ES-I3 (cell line): Measurements from ENCODE around the gene NXPH2.
"Not testable (repeated sequence)": the region's sequence is repeated elsewhere in the genome, so short reads cannot be mapped to it uniquely, and the experiment has no call there.

Source experiments
- H3K36me3 ChIP-seq: 2 replicates; pipeline ENCODE4 v1.6.1; 2013; ENCODE audit warnings: mild to moderate bottlenecking, low read length, control low read depth, moderate library complexity; ENCODE audit not compliant: insufficient read depth
- H3K4me1 ChIP-seq: 2 replicates; pipeline ENCODE4 v1.6.1; 2013; ENCODE audit warnings: mild to moderate bottlenecking, control low read depth, low read length; ENCODE audit not compliant: insufficient read depth
- H3K9ac ChIP-seq: 2 replicates; pipeline ENCODE4 v1.6.1; 2013; ENCODE audit warnings: low read depth, mild to moderate bottlenecking, low read length, moderate library complexity
- H3K9me3 ChIP-seq: 2 replicates; pipeline ENCODE4 v1.6.1; 2013; ENCODE audit warnings: mild to moderate bottlenecking, low read length, moderate library complexity; ENCODE audit not compliant: control insufficient read depth, insufficient read depth

The NXPH2 gene

GRCh38 chr2:138658187-138658894 is 121.8 kb downstream of the NXPH2 start:
- H3K9me3 ChIP-seq = no peaks in the 10 kb centered on the region
- no peaks in the 10 kb centered on the region for H3K4me1 ChIP-seq
- H3K36me3 ChIP-seq = no peaks in the 10 kb centered on the region
- no peak overlapping the region for H3K9ac ChIP-seq

DNA sequence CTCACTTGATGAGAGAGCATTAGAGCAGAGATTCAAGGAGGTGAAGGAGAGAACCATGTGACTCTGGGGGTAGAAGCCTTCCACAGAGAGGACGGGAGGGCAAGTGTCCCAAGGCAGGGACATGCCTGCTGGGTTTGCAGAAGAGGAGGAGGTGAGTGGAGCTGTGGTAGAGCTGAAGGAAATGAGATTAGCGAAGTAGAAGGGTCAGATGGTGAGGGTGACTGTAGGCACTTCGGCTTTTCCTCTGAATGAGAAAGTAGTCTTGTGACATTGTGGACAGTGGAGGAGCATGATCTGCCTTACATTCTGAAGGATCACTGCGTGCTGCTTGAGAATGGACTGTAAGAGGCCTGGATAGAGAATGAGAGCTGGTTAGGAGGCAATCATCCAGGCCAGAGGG is 126.0 kb downstream of the NXPH2 start:
- H3K9me3 ChIP-seq = no peaks in the 10 kb centered on the region
- no peaks in the 10 kb centered on the region for H3K36me3 ChIP-seq
- H3K9ac ChIP-seq = no peak overlapping the region
- H3K4me1 ChIP-seq = peaks cover 10% of the 10 kb centered on the region

DNA sequence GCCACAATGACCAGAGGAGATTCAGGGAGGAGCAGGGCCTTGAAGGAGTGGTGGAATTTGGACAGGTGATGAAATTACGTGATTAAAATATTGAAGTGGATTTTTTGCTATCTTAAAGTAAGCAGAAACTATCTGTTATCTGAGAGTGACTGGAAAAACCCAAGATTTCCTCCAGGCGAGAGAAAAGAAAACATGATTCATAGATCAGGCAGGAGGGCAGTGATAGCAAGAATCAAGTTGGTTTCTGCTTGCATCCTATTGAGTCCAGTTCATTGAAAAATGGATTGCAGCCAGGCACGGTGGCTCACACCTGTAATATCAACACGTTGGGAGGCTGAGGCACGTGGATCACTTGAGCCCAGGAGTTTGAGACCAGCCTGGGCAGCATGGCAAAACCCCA is 127.8 kb downstream of the NXPH2 start:
- Histone ChIP-seq H3K9ac (no peak overlapping the region), H3K36me3 (no peaks in the 10 kb centered on the region), H3K9me3 (no peaks in the 10 kb centered on the region), H3K4me1 (peaks cover 22% of the 10 kb centered on the region)

DNA sequence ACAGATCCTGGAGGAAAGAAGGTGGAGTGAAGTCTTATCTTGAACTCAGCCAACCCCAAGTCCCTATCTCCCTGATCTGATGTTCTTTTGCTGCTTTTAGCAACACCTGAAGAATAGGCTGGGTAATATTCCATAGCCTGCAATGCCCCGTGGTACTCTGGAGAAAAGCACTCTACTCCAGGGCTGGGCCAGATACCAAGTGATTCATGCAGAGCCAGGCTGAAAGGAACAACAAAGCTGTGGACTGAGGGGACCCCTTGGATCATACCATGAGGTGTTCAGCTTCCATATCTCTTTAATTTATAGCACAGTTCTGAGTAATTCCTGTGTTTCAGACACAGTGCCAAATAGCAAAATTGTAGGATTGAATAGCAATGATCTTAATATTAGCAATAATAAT is 130.6 kb downstream of the NXPH2 start:
- Histone ChIP-seq H3K4me1 (peaks cover 22% of the 10 kb centered on the region), H3K9ac (no peak overlapping the region), H3K36me3 (no peaks in the 10 kb centered on the region), H3K9me3 (no peaks in the 10 kb centered on the region)

DNA sequence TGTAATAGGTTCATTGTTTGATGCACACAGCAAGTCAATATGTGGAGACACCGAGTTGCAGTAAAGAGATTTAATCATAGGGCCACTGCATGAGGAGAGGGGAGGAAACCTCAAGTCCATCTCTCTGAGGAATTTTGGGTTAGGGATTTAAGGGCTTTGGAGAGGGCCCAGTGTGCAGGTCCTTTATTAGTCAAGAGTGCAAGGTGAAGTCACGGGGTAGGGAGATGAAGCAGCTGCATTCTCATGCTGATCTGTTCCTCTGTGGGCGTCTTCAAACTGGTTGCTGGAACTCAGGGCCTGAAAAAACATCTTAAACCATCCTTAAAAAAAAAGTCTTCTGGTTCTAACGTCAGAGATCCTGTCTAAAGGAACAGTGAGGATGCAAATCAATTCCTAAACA is 131.6 kb downstream of the NXPH2 start:
- no peak overlapping the region for H3K9ac ChIP-seq
- H3K36me3 ChIP-seq = no peaks in the 10 kb centered on the region
- H3K9me3 ChIP-seq = no peaks in the 10 kb centered on the region
- peaks cover 22% of the 10 kb centered on the region for H3K4me1 ChIP-seq

GRCh38 chr2:138644776-138645175 is 135.4 kb downstream of the NXPH2 start:
- not testable (repeated sequence) for H3K9ac ChIP-seq, H3K9me3 ChIP-seq, H3K36me3 ChIP-seq
- peaks cover 18% of the 10 kb centered on the region for H3K4me1 ChIP-seq

- Histone ChIP-seq H3K36me3 (no peaks in the 10 kb centered on the region), H3K9me3 (no peaks in the 10 kb centered on the region), H3K4me1 (no peaks in the 10 kb centered on the region), H3K9ac (no peak overlapping the region)
Observed at GRCh38 chr2:138640921-138641676, 139.1 kb downstream of the NXPH2 start.

DNA sequence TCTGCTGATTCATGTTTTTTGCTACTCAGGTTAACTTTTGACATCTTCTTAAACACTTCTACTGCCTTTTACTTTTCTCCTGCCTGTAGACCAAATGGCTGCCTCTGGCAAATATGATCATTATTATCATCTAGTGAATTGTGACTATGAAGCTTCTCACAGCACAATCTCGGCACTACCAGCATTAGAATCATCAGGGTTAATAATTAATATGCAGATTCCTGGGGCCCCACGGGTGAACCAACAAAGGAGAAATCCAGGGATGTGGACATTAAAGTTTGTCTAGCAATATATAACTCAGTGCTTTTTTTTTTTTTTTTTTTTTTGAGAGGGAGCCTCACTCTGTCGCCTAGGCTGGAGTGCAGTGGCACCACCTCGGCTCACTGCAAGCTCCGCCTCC is 142.5 kb downstream of the NXPH2 start:
- H3K9me3 ChIP-seq = peaks cover 4% of the 10 kb centered on the region
- H3K9ac ChIP-seq = no peak overlapping the region
- no peaks in the 10 kb centered on the region for H3K36me3 ChIP-seq
- H3K4me1 ChIP-seq = no peaks in the 10 kb centered on the region

DNA sequence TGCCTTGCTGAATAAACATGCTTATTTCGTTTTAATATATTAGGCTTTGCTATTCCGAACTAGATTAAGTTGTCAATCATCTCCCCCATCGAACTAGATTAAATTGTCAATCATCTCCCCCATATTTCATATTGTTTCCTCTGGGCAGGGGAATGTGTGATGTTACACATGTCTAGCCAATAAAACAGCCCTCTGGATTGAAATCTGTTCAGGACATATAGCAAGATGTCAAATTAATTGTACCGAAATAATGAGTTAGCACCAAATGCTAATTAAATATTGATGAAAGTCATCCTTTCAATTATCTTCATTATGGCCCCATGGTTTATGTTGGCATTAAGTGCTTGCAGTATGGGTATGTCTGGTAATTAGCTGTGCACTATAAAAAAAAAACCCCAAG is 143.1 kb downstream of the NXPH2 start:
- Histone ChIP-seq H3K36me3 (no peaks in the 10 kb centered on the region), H3K9ac (no peak overlapping the region), H3K9me3 (peaks cover 4% of the 10 kb centered on the region), H3K4me1 (no peaks in the 10 kb centered on the region)

GRCh38 chr2:138633049-138633448 is 147.1 kb downstream of the NXPH2 start:
- peaks cover 4% of the 10 kb centered on the region for H3K9me3 ChIP-seq
- no peak overlapping the region for H3K9ac ChIP-seq
- no peaks in the 10 kb centered on the region for H3K36me3 ChIP-seq
- H3K4me1 ChIP-seq = no peaks in the 10 kb centered on the region

DNA sequence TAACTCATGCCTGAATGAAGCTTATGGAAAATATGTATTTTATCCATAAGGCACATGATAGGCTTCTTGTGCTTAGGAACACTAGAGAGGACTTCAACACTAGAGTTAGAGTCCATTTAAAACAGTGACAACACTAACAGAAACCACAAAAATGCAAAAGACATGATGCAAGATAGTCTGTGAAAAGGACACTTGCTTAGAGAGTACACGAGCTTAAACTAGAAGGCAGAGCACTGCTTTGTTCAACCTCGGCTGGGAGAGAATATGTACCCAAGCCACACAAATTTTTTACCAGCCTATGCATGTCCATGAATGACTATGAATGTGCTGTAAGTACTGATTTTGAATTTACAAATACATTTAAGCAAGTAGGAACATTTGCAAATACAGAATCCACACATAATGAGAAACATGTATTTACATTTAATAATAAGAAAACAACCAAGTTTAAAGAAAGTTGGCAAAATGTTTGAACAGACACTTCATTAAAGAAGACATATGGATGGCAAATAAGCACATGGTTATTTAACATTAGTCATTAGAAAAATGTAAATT is 148.0 kb downstream of the NXPH2 start:
- no peak overlapping the region for H3K9ac ChIP-seq
- no peaks in the 10 kb centered on the region for H3K36me3 ChIP-seq

DNA sequence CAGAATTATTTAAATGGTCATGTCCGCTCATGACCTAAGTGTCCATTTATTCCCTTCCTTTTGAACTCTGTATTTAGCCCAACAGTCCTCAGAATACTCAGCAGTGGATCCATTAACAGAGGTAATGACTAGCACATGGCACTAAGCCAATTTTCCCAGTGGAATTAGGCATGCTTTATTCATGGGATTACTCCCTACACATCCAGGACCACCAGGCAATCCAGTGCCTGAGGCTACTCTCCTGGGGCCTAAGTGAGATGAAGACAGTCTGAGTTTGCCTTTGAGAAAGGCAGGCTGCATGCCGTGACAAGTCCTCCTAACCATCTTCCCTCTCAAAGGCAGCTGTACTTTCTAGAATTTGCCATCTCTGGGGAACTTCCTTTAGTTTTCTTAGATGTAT is 150.0 kb downstream of the NXPH2 start:
- H3K9me3 ChIP-seq = peaks cover 4% of the 10 kb centered on the region
- no peaks in the 10 kb centered on the region for H3K4me1 ChIP-seq
- no peak overlapping the region for H3K9ac ChIP-seq
- H3K36me3 ChIP-seq = no peaks in the 10 kb centered on the region

More for the DNA sequence above, 148.0 kb downstream of the NXPH2 start:
- peaks cover 4% of the 10 kb centered on the region for H3K9me3 ChIP-seq
- H3K4me1 ChIP-seq = no peaks in the 10 kb centered on the region

DNA sequence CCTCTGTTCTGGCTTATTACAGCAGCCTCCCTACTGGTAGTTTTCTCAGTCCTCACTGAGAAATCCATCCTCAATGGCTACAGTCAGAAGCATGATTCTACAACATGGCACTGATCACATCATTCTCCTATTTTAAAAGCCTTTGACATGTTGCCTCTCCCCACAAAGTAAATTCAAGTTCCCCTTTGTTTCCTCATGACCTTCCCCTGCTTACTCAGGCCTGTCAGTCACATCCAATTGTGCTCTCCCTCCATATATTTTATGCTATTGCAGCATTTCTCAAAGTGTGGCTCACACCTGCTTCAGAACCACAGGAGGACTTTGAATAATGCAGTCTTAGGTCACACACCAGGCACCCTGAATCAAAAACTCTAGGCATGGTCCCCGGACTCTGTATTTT is 154.0 kb downstream of the NXPH2 start:
- no peaks in the 10 kb centered on the region for H3K9me3 ChIP-seq
- H3K4me1 ChIP-seq = no peaks in the 10 kb centered on the region
- no peaks in the 10 kb centered on the region for H3K36me3 ChIP-seq
- H3K9ac ChIP-seq = no peak overlapping the region

DNA sequence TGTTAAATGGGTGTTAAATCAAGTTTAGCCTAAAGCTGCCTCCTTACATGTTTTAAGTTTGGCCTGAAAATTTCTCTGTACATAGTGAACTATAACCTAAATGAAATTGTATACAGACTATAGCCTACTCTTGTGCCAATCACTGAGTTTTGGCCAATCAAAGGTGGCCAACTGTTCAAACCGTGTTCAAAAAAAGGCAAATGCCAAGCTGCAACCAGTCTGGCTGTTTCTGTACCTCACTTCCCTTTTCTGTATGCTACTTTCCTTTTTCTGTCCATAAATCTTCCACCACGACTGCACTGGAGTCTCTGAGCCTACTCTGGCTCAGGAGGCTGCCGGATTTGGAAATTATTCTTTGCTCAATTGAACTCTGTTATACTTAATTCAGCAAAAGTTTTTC is 157.6 kb downstream of the NXPH2 start:
- no peaks in the 10 kb centered on the region for H3K9me3 ChIP-seq
- no peaks in the 10 kb centered on the region for H3K4me1 ChIP-seq
- H3K36me3 ChIP-seq = no peaks in the 10 kb centered on the region
- no peak overlapping the region for H3K9ac ChIP-seq

DNA sequence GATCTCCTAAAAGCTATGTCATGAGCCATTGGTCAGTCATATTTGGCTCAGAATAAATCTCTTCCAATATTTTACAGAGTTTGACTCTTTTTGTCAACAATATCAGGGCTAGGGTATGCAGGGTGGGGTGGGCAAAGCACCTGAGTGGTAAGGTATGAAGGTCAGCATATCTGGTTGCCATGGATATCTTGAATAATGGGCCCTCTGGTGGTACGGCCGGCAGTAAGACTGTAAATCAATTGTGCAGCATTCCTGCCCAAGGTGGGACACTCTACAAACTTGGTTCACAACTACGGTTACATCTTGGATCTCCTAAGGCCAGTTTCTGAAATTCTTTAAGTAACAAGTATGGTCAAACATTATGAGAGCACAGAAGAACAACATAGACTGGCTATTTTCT is 159.1 kb downstream of the NXPH2 start:
- Histone ChIP-seq H3K36me3 (no peaks in the 10 kb centered on the region), H3K4me1 (no peaks in the 10 kb centered on the region), H3K9me3 (no peaks in the 10 kb centered on the region), H3K9ac (no peak overlapping the region)
